GM06990 (cell line): ENCODE data around the gene SERPINB13.
"Not testable (repeated sequence)": the region's sequence is repeated elsewhere in the genome, so short reads cannot be mapped to it uniquely, and the experiment has no call there.

Source experiments
- DNase-seq: peaks from one replicate; pipeline ENCODE4 v3.0.0-alpha.2; 2011; ENCODE audit not compliant: insufficient read length; ENCODE audit errors: extremely low read depth
- H3K27me3 ChIP-seq: replicated peaks from 2 replicates; pipeline ENCODE4 v1.6.0; 2011; ENCODE audit warnings: low read length; ENCODE audit not compliant: control insufficient read depth, insufficient read depth
- H3K36me3 ChIP-seq: 2 replicates; pipeline ENCODE4 v1.5.1; 2011; ENCODE audit warnings: low read length; ENCODE audit not compliant: control insufficient read depth, insufficient read depth
- H3K4me3 ChIP-seq: replicated peaks from 2 replicates; pipeline ENCODE4 v1.5.1; 2011; ENCODE audit warnings: low read depth, mild to moderate bottlenecking, control low read depth, low read length
- TF ChIP-seq, protein P1 (sequence below): IDR thresholded peaks from 2 replicates; pipeline ENCODE4 v1.5.1; 2011; ENCODE audit warnings: low read length, control low read depth, mild to moderate bottlenecking, inconsistent platforms; ENCODE audit not compliant: insufficient read depth, poor library complexity, severe bottlenecking

SERPINB13 gene

GRCh38 chr18:63617915-63618234 lies 30.7 kb downstream of the SERPINB13 start:
- TF ChIP-seq, protein P1, sequence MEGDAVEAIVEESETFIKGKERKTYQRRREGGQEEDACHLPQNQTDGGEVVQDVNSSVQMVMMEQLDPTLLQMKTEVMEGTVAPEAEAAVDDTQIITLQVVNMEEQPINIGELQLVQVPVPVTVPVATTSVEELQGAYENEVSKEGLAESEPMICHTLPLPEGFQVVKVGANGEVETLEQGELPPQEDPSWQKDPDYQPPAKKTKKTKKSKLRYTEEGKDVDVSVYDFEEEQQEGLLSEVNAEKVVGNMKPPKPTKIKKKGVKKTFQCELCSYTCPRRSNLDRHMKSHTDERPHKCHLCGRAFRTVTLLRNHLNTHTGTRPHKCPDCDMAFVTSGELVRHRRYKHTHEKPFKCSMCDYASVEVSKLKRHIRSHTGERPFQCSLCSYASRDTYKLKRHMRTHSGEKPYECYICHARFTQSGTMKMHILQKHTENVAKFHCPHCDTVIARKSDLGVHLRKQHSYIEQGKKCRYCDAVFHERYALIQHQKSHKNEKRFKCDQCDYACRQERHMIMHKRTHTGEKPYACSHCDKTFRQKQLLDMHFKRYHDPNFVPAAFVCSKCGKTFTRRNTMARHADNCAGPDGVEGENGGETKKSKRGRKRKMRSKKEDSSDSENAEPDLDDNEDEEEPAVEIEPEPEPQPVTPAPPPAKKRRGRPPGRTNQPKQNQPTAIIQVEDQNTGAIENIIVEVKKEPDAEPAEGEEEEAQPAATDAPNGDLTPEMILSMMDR = no peak
- DNase-seq = no peak
- H3K4me3 ChIP-seq = no peak overlapping the region
- H3K36me3 ChIP-seq = no peaks in the 10 kb centered on the region
- no peaks in the 10 kb centered on the region for H3K27me3 ChIP-seq

DNA sequence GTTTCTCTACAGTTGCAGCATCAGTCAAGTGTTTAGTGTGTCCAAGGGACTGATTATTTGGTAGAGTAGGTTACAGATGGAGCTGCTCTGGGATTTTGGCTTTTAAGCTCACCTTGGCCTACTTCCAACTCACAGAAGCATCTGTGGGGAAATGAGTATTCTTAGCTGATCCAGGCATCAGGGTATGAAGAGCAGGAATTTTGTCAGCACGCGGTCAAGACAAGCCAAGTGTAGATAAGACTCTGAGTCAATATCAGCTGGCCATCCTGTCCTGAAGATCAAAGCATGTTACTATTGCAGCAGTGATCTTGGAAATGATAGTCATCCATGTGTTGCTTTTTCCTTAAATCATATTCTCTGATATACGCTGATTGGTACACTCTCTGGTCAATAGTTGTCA lies 32.5 kb downstream of the SERPINB13 start:
- TF ChIP-seq, protein P1 = no peak
- Histone ChIP-seq H3K27me3 (no peaks in the 10 kb centered on the region), H3K36me3 (no peaks in the 10 kb centered on the region), H3K4me3 (no peak overlapping the region)
- no peak for DNase-seq

DNA sequence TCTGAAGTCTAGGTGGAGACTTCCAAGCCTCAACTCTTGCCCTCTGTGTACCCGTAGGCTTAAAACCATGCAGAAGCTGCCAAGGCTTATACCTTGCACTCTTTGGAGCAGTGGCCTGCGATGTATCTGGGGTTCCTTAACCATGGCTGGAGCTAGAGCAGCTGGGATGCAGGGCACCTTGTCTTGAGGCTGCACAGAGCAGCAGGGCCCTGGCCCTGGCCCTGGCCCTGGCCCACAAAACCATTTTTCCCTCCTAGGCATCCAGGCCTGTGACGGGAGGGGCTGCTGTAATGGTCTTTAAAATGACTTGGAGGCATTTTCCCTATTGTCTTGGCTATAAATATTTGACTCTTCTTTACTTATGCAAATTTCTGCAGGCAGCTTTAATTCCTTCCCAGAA lies 37.7 kb downstream of the SERPINB13 start:
- Histone ChIP-seq H3K36me3 (no peaks in the 10 kb centered on the region), H3K27me3 (no peaks in the 10 kb centered on the region), H3K4me3 (no peak overlapping the region)
- DNase-seq = no peak
- TF ChIP-seq, protein P1 = no peak

- no peaks in the 10 kb centered on the region for H3K36me3 ChIP-seq
- no peak for DNase-seq
- no peaks in the 10 kb centered on the region for H3K27me3 ChIP-seq
- H3K4me3 ChIP-seq = no peak overlapping the region
- TF ChIP-seq, protein P1 = no peak
Observed at GRCh38 chr18:63626431-63626830, 39.3 kb downstream of the SERPINB13 start.

GRCh38 chr18:63627819-63628218 lies 40.7 kb downstream of the SERPINB13 start:
- H3K36me3 ChIP-seq = no peaks in the 10 kb centered on the region
- H3K27me3 ChIP-seq = no peaks in the 10 kb centered on the region
- no peak for DNase-seq
- no peak overlapping the region for H3K4me3 ChIP-seq
- TF ChIP-seq, protein P1 = no peak

DNA sequence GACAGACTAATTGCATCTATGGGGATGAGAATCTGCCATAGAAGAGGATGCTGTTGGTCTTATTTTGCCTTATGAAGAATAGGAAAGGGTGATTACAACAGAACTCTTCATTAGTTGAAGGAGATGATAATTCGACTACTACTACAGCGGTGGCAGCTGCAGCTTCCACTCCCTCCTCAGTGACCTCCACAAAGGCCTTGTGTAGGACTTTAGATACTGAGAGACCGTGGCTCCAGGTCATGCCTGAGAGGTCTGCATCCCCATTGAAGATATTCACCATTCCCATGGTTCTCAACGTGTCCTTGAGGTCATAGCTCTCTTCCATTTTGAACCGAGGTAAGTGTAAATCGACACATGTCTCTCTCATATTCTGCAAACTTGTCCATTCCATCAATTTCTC lies 50.6 kb downstream of the SERPINB13 start:
- TF ChIP-seq, protein P1 = no peak
- DNase-seq = no peak
- Histone ChIP-seq H3K36me3 (no peaks in the 10 kb centered on the region), H3K27me3 (no peaks in the 10 kb centered on the region), H3K4me3 (no peak overlapping the region)

DNA sequence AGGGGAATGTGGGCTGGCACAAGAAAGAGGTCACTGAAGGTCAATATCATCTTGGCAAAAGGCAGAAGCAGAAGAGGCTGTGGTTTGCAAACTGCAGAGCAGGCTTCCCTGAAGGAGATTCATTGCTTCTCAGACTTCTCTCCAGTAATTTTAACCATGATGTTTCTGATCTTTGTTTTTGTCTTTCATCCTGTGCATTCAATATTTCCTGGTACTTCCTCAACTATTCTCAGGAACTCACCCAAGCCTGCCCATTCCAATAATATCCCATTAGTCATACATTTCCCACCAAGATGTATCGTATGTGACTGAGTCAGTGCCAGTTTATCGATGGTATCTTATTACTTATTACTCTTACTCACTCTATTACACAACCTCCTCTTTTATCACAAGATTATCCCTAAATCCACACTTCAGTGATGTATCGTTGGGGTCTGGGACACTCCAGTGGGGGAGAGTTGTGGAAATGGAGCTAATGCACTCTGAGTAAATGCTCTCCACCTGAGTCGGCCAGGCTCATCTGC lies 54.1 kb downstream of the SERPINB13 start:
- H3K27me3 ChIP-seq, DNase-seq: not testable (repeated sequence)

GRCh38 chr18:63642668-63643356 lies 55.7 kb downstream of the SERPINB13 start:
- DNase-seq, H3K36me3 ChIP-seq, H3K27me3 ChIP-seq, H3K4me3 ChIP-seq: not testable (repeated sequence)

More for the DNA sequence above, 54.1 kb downstream of the SERPINB13 start:
- H3K4me3 ChIP-seq, H3K36me3 ChIP-seq: not testable (repeated sequence)
